ENCODE results near the gene C1QTNF9.
"Not testable (repeated sequence)": the region's sequence is repeated elsewhere in the genome, so short reads cannot be mapped to it uniquely, and the experiment has no call there.

Gene C1QTNF9

DNA sequence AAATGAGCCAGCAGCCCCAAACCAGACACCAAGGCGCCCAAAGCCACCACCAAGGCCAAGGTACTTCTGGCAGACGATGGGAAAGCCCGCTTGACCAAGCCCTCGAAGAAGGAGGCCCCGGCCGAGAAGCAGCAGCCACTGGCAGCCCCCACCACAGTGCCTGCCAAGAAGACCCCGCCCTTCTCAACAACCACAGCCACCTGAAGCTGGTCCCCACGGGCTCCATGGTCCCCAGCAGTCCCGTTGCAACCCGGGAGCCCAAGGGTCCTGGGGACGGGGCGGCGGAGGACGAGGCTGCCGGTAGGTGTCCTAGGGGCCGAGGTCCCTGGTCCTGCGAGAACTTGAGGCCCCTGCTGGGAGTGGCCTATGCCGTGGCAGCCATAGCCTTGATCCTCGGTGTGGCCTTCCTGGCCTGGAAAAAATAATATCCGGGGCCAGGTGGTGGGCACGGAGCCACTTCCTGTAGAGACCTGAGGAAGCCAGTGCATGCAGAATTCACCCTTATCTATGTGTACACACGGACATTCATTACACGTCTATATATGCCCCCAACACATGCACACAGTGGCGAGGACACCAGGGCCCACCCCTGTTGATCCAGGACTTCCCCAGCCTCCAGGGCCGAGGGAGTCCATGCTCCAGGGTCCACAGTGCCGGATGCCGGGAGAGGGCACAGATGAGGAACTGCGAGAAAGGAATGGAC lies 13.8 kb downstream of the C1QTNF9 start:
- DNase-seq = no peak

- no peak for DNase-seq
Measured at GRCh38 chr13:24323739-24324075, 14.3 kb downstream of the C1QTNF9 start.

- not testable (repeated sequence) for DNase-seq
Measured at GRCh38 chr13:24327598-24327997, 18.2 kb downstream of the C1QTNF9 start.

DNA sequence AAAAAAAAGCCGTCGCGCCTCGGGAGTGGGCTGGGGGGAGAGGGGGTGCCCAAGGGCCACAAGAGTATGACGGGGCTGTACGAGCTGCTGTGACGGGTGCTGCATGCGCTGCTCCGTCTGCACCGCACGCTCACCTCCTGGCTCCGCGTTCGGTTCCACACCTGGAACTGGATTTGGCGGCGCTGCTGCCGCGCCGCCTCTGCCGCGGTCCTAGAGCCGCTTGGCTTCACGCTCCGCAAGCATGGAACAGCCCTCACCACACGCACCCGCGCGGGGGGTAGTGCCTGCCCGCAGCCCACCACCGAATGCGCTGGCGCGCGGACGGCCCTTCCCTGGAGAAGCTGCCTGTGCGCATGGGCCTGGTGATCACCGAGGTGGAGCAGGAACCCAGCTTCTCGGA lies 18.8 kb downstream of the C1QTNF9 start:
- DNase-seq = no peak

- DNase-seq = no peak
Measured at GRCh38 chr13:24338721-24339120, 29.3 kb downstream of the C1QTNF9 start.

DNA sequence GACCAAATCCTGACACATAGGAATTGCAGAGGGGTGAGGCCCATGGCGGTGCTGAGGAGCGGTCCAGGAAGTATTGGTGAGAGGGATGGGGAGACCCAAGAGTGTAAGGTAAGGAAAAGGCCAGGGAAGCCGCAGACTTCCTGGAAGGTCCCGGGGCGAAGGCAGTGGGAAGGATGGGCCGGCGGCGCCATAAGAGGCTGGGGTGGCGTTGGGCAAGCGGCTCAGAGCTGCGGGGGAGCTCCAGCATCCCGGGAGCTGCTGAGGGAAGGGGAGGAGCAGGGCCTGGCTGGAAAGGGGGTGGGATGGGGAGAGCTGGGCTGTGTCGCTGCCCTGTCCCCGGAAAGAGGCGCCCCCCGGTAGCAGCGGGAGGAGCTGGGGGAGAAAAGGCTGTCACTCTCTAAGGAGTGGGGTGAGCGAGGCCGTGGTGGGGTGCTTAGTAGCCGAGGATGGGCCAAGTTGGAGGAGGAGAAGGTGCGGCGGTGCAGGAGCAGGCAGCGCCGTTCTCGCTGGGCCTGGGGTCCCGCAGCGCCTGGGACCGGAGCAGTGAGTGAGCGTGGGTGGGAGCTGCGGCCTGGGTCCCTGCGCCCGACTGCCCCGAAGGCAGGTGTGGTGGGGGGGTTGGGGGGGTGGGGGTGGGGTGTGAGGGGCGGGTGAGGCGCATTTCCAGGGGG lies 30.7 kb downstream of the C1QTNF9 start:
- DNase-seq = no peak

- DNase-seq = no peak
Measured at GRCh38 chr13:24340608-24340955, 31.2 kb downstream of the C1QTNF9 start.

DNA sequence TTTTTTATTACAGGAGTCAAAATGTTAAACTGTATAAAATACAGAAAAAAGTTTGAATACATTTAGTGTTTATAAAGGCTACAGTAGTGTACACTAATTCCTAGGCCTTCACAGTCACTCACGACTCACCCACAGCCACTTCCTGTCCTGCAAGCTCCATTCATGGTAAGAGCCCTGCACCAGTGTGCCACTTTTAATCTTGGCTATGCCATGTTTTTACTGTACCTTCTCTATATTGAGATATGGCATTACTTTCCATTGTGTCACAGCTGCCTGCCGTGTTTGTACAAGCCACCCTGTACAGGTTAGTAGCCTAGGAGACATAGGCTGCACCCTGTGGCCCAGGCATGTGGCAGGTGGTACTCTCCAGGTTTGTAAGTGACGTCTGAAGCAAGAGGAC lies 32.1 kb downstream of the C1QTNF9 start:
- no peak for DNase-seq

DNA sequence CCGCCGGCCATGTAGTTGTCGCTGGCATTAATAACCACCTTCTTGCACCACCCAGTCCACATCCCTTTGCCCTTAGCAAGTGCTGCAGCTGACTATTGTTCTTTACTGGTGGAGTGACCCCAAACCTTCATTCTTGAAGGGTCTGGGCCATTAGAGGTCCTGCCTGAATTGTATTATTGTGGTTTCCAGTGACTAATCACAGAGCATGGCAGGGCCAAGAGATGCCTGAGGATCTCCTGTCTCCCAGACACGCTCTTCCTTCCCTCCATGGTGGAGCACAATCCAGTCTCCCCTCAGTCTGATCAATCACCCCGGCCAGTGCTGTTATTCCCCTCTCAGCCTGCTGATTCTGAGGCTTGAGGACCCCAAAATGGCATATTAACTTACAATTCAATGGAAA lies 39.0 kb downstream of the C1QTNF9 start:
- no peak for DNase-seq

- no peak for DNase-seq
Measured at GRCh38 chr13:24348797-24349515, 39.6 kb downstream of the C1QTNF9 start.

- DNase-seq = not testable (repeated sequence)
Measured at GRCh38 chr13:24349778-24350664, 40.6 kb downstream of the C1QTNF9 start.

DNA sequence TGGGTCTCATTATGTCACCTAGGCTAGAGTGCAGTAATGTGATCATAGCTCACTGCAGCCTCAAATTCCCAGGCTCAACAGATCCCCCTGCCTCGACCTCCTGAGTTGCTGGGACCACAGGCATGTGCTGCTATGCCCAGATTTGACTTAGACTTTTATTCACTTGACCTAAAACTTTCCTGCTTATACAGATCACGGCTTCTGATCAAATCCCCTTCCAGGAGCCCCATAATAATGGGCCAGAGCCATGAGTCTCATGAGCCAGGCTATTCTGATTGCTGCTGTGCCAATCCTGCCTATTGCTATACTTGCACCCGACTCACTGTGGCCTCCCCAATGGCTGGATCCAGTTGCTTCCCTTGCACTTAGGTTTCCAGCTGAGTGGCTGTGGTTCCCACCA lies 42.0 kb downstream of the C1QTNF9 start:
- DNase-seq = no peak

- DNase-seq = no peak
Measured at GRCh38 chr13:24353736-24354135, 44.4 kb downstream of the C1QTNF9 start.

GRCh38 chr13:24355103-24355502 lies 45.7 kb downstream of the C1QTNF9 start:
- no peak for DNase-seq

GRCh38 chr13:24356270-24356669 lies 46.9 kb downstream of the C1QTNF9 start:
- DNase-seq = no peak

GRCh38 chr13:24356837-24357236 lies 47.5 kb downstream of the C1QTNF9 start:
- no peak for DNase-seq

DNA sequence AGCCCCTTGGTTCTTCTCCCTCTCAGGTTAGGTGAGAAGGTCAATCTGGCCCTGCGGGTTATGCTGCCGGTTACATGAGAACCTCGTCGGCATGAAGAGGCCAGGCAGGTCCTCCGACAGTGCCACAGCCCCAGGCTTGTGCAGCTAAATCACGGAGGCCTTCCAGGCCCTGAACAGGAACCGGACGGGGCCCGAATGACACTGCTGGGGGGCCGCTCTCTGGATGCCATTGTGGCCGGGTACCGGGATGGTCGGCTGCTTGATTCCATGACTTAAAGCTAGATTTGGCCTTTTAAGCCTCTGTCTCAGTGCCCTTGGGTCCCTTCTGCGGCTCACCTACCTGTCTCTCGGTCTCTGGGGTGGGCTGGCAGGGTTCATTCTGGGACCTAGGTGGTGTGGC lies 48.4 kb downstream of the C1QTNF9 start:
- DNase-seq = no peak

DNA sequence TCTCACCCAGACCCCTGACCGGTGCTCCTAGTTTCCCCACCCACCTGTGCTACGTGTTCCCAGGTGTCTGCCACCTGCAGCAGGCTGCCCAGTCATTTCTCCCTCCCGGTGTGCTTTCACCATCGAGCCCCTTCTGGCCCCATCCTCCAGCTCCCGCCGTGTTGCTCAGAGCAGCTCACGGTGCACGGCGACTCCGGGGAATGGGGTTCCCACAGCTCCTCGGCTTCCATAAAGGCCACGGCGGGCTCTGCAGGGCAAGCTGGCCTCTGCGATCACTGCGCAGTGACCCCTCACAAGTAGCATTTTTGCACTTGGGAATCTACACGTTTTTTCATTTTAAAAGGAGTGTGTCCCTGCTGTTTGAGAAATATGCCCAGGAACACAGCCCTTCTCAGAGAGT lies 49.5 kb downstream of the C1QTNF9 start:
- not testable (repeated sequence) for DNase-seq

DNA sequence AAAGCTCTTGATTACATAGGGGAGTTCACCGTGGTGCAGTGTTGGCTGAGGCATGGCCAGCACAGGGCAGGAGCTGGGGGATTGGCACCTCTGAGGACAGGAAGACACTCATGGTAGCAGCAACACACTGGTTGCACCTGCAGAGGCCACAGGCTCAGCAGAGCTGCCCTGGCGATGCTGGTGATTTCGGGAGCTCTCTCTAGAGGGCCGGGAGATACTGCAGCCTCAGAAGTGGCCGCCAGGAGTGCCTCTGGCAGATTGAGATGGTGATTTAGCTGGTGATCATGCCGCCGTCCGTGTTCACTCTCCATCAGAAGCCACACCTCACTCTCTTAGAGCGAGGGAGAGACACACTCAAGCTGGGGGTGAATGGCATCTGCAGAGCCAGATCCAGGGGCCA lies 49.9 kb downstream of the C1QTNF9 start:
- DNase-seq = not testable (repeated sequence)

DNA sequence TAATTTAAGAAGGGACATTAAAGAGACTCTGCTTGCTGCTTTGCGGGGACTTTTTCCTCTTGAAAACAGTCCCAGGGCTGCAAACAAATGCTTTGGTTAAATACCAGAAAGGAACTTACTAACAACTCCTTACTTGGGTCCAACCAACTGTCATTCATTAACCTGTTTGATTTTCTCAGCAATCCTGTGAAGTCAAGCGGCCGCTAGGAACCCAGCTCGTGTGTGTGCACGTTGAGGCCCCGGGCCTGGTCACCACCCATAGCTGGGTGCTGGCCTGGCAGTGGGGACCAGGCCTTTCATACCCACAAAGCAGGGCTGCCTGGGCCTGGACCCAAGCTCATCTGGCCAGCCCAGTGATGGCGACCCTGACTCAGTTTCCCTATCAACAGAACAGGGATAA lies 50.7 kb downstream of the C1QTNF9 start:
- no peak for DNase-seq

DNA sequence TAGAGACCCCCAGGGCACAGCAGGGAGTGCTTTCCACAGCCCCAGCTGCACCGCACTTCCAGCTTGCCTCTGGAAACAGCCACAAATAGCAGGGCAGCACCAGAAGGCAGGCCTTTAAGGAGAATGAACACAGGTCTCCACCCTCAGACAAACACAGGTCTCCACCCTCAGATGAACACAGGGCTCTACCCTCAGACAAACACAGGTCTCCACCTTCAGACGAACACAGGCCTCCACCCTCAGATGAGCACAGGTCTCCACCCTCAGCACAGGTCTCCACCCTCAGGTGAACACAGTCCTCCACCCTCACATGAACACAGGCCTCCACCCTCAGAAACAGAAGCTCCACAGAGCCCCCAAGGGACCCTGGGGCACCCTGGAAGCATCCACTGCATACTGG lies 51.7 kb downstream of the C1QTNF9 start:
- DNase-seq = no peak

GRCh38 chr13:24361852-24362366 lies 52.5 kb downstream of the C1QTNF9 start:
- DNase-seq = no peak

- DNase-seq = no peak
Measured at GRCh38 chr13:24362435-24362952, 53.1 kb downstream of the C1QTNF9 start.
